A549 (cell line): ENCODE data around the gene CSNK2A1. TPM values are rescaled to one million over a fixed set of nuclear protein-coding genes. Genes with fewer than 3 reads are reported as not detected.
A peak's percentile ranks its signal among the peaks of the same experiment; 100 is the strongest.

Source experiments
- ATAC-seq, 2 experiments: fragments of 200-7000 bp in 1 of 2; fragments of >200 bp in 1 of 2; cut with Nextera tagmentation in 1 of 2; cut with Tn5 transposase in 1 of 2; 3 replicates each; pipeline versions ENCODE4 v1.8.0 to v1.9.1; 2018 to 2020; ENCODE audit warnings: mild to moderate bottlenecking in 1 of 2, moderate library complexity in 1 of 2
- CTCF ChIA-PET: fragments of 300-600 bp; sonication (Branson Sonifier 250); formaldehyde crosslinking; extraction: SDS; loops from one replicate; lab custom pipeline; 2021; ENCODE audit warnings: antibody characterized with exemption, inconsistent platforms; lab: Yijun Ruan, JAX
- POLR2A ChIA-PET: fragments of 350-600 bp; formaldehyde crosslinking; extraction: SDS; loops from one replicate; lab custom pipeline; 2021; ENCODE audit warnings: antibody characterized with exemption, inconsistent platforms; lab: Yijun Ruan, JAX
- DNase-seq, 2 experiments: peaks; one replicate each; pipeline versions ENCODE4 v3.0.0 to v3.0.0-alpha.2; 2011 to 2016; ENCODE audit warnings: low read depth in 1 of 2, low spot score in 1 of 2
- FAIRE-seq: peaks from 2 replicates; lab custom pipeline; 2011; peaks lifted over from hg19 to GRCh38; lab: Jason Lieb, UNC
- H3K27ac ChIP-seq, 2 experiments: fragments of >200 bp; sonication (Bioruptor Twin); formaldehyde crosslinking; 3 replicates each; pipeline ENCODE4 v1.5.1; 2016 to 2017
- H3K4me1 ChIP-seq: fragments of >200 bp; sonication (Bioruptor Twin); formaldehyde crosslinking; 3 replicates; pipeline ENCODE4 v1.6.1; 2016
- H3K4me2 ChIP-seq: fragments of >200 bp; sonication (Bioruptor Twin); formaldehyde crosslinking; 3 replicates; pipeline ENCODE4 v1.6.1; 2016
- H3K4me3 ChIP-seq: fragments of >200 bp; sonication (Bioruptor Twin); formaldehyde crosslinking; 3 replicates; pipeline ENCODE4 v1.5.1; 2016
- H3K9me3 ChIP-seq: fragments of >200 bp; sonication (Bioruptor Twin); formaldehyde crosslinking; 3 replicates; pipeline ENCODE4 v1.6.1; 2016
- BCL3 ChIP-seq: fragments of >200 bp; sonication (Bioruptor Twin); formaldehyde crosslinking; IDR thresholded peaks from 3 replicates; pipeline ENCODE4 v1.6.1; 2016
- CBX8 ChIP-seq: fragments of 200-600 bp; sonication (generic); IDR thresholded peaks from 2 replicates; pipeline ENCODE4 v1.6.1; 2016
- CEBPB ChIP-seq, 2 experiments: fragments of >200 bp in 1 of 2; sonication (Bioruptor Twin) in 1 of 2; formaldehyde crosslinking in 1 of 2; IDR thresholded peaks; 2 replicates each; pipeline ENCODE4 v1.6.1; 2012 to 2016
- CHD2 ChIP-seq: fragments of 150-350 bp; IDR thresholded peaks from 2 replicates; pipeline ENCODE4 v1.6.1; 2014; ENCODE audit warnings: low read length; ENCODE audit not compliant: partially characterized antibody
- ELK1 ChIP-seq: fragments of 150-350 bp; IDR thresholded peaks from 2 replicates; pipeline ENCODE4 v1.6.1; 2014; ENCODE audit warnings: low read depth, mild to moderate bottlenecking, low read length
- FOXS1 ChIP-seq: fragments of 250-450 bp; sonication (Bioruptor Pico); IDR thresholded peaks from 2 replicates; pipeline ENCODE4 v1.5.0; 2020; ENCODE audit warnings: mild to moderate bottlenecking, moderate library complexity
- HOXB5 ChIP-seq: fragments of 250-450 bp; sonication (Bioruptor Pico); IDR thresholded peaks from 2 replicates; pipeline ENCODE4 v1.5.0; 2020; ENCODE audit warnings: mild to moderate bottlenecking, moderate library complexity
- KDM1A ChIP-seq: fragments of 200-600 bp; sonication (generic); IDR thresholded peaks from 2 replicates; pipeline ENCODE4 v1.6.1; 2016; ENCODE audit warnings: low read depth, mild to moderate bottlenecking
- NPAS2 ChIP-seq: fragments of 250-450 bp; sonication (Bioruptor Pico); IDR thresholded peaks from 2 replicates; pipeline ENCODE4 v1.8.0; 2022; ENCODE audit warnings: mild to moderate bottlenecking, moderate library complexity, borderline replicate concordance
- POLR2AphosphoS2 ChIP-seq: conservative IDR thresholded peaks from 2 replicates; pipeline ENCODE4 v1.6.1; 2012; ENCODE audit warnings: low read length, improper control_type of control experiment, inconsistent platforms
- RFX5 ChIP-seq: fragments of 450-650 bp; IDR thresholded peaks from 2 replicates; pipeline ENCODE4 v1.7.1; 2014; ENCODE audit warnings: antibody characterized with exemption, mild to moderate bottlenecking, moderate library complexity
- SMC3 ChIP-seq: fragments of >200 bp; sonication (Bioruptor Twin); formaldehyde crosslinking; IDR thresholded peaks from 3 replicates; pipeline ENCODE4 v1.6.1; 2018; ENCODE audit warnings: inconsistent platforms
- TP53 ChIP-seq: fragments of 250-450 bp; sonication (Bioruptor Pico); IDR thresholded peaks from 2 replicates; pipeline ENCODE4 v1.5.0; 2021; ENCODE audit warnings: mild to moderate bottlenecking, moderate library complexity
- ZC3H11A ChIP-seq: fragments of 450-650 bp; IDR thresholded peaks from 2 replicates; pipeline ENCODE4 v1.6.1; 2014; ENCODE audit warnings: antibody characterized with exemption, mild to moderate bottlenecking
- ZNF302 ChIP-seq: fragments of 250-450 bp; sonication (Bioruptor Pico); IDR thresholded peaks from 2 replicates; pipeline ENCODE4 v1.9.0; 2021; ENCODE audit warnings: inconsistent platforms, mild to moderate bottlenecking, moderate library complexity
- WGBS: methylation state at CpG from one replicate; pipeline ENCODE4 v1.1.6; 2017; ENCODE audit errors: missing lambda C conversion rate; 5-methylcytosine and 5-hydroxymethylcytosine counted together
- polyA plus RNA-seq, 4 experiments: library from polyadenylated mRNA; depleted of rRNA in 3 of 4; stranded (reverse); fragments of >200 nt; fragmentation: RNase III in 1 of 4; extraction: RNeasy Plus Mini Kit Qiagen cat#74134 plus additional on column Dnase treatment in 1 of 4; gene quantifications; 2 replicates in 3 of 4; 3 replicates in 1 of 4; pipeline ENCODE4 v1.2.3, GENCODE V29; 2011 to 2017
- TF ChIP-seq, protein P1 (sequence below): IDR thresholded peaks from 2 replicates; pipeline ENCODE4 v1.6.1; 2012; ENCODE audit warnings: low read depth, borderline replicate concordance

Gene CSNK2A1
- polyA plus RNA-seq, 2 of the 4 experiments (the other 2 are of a cell fraction) = 157 to 306 TPM

DNA sequence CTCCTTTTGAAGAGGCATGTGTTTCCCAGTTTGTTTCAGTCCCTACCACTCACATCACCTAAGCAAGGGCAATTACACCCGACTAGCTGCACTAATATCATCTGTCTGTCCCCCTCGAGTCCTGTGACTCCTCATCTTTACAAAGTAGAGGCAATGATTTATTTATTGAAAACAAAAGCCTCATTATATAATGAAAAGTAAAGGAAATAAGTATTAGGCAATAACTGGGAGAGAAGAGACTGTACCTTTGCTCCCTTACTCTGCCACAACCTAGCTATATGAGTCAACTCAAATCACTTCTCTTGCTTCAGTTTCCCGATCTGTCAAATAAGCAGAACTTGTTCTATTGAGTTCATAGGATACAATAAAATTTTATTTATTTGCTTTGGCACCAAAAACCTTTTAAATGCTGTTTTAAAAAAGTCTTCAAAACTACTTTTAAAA lies 38.9 kb downstream of the CSNK2A1 start:
- Histone ChIP-seq H3K4me3 (no peak overlapping the region), H3K4me2 (no peak overlapping the region), H3K9me3 (no peaks in the 10 kb centered on the region), H3K4me1 (peaks cover 14% of the 10 kb centered on the region), H3K27ac (no peak overlapping the region)
- no peak for ATAC-seq
- FAIRE-seq = no peak
- DNase-seq = no peak
- no peak for TF ChIP-seq HOXB5
- ChIA-PET CTCF (interaction anchor here (1.2 to 1.6 kb wide), 3 partner anchors 9 to 42 kb away, joined by 3 read pairs; no protein-coding TSS in a partner anchor), POLR2A (no interaction called here)
- WGBS = 80% methylated on average over 3 of the region's 3 CpGs

DNA sequence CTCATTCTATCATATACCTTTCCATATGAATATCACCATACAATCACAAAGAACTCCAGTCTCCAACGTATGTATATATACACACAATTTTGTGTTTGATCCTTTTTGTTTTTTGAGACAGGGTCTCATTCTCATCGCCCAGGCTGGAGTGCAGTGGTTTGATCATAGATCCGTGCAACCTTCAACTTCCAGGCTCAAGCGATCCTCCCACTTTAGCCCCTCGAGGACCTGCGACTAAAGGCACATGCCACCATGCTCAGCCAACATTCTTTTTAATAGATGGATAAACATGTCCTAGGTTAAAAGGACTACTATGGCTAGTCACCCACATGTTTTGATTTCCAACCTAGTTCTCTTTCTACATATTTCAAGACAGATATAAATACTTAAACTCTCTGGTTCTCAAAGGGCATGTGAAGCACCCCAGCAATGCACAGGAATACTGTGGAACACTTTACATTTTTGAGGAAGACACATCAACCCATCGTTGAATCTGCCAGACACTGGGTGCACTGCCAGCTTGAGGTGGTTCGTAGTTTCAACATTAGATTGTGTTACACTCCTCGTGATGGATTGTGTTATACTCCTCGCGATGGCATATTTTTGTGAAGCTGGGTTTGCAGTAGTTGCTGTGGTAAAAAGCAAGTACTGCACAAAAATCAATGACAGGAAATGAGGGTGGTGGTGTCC lies 40.4 kb downstream of the CSNK2A1 start:
- ChIA-PET CTCF (interaction anchor here (0.6 to 1.6 kb wide), 6 partner anchors 8 to 236 kb away, joined by 3 to 4 read pairs (median 3); no protein-coding TSS in a partner anchor), POLR2A (no interaction called here)
- no peaks in the 10 kb centered on the region for H3K9me3 ChIP-seq
- no peak overlapping the region for H3K4me2 ChIP-seq
- peak; percentile 91 for FAIRE-seq
- WGBS = 92% methylated on average over 11 of the region's 11 CpGs
- no peak overlapping the region for H3K27ac ChIP-seq
- DNase-seq = no peak
- H3K4me1 ChIP-seq = no peaks in the 10 kb centered on the region
- no peak overlapping the region for H3K4me3 ChIP-seq
- TF ChIP-seq KDM1A (no peak), NPAS2 (CRISPR knock-in tag) (no peak)
- no peak for ATAC-seq

- ATAC-seq = no peak
- FAIRE-seq = no peak
- WGBS = 99% methylated on average over 2 of the region's 2 CpGs
- peaks cover 13% of the 10 kb centered on the region; the same call in 2 of the 3 replicates for H3K4me1 ChIP-seq
- H3K4me2 ChIP-seq = no peak overlapping the region
- TF ChIP-seq, protein P1, sequence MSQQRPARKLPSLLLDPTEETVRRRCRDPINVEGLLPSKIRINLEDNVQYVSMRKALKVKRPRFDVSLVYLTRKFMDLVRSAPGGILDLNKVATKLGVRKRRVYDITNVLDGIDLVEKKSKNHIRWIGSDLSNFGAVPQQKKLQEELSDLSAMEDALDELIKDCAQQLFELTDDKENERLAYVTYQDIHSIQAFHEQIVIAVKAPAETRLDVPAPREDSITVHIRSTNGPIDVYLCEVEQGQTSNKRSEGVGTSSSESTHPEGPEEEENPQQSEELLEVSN = no peak
- TF ChIP-seq ZNF302 (CRISPR knock-in tag) = no peak
- TF ChIP-seq TP53 (CRISPR knock-in tag) = no peak
- no peak for TF ChIP-seq POLR2AphosphoS2
- no peak for TF ChIP-seq CHD2
- no peak for TF ChIP-seq SMC3
- no peak for TF ChIP-seq CEBPB (IDR thresholded peaks at IDR 0.05)
- TF ChIP-seq CBX8 = no peak
- no peak for TF ChIP-seq RFX5
- TF ChIP-seq FOXS1 (CRISPR knock-in tag) = no peak
- TF ChIP-seq BCL3 = no peak
- ChIA-PET CTCF (interaction anchor here (0.7 to 2.3 kb wide), 2 partner anchors 12 to 282 kb away, joined by 3 to 5 read pairs; no protein-coding TSS in a partner anchor), POLR2A (no interaction called here)
- H3K4me3 ChIP-seq = no peak overlapping the region
- H3K27ac ChIP-seq = no peak overlapping the region
- no peaks in the 10 kb centered on the region for H3K9me3 ChIP-seq
- DNase-seq = no peak
These were observed 45.6 kb downstream of the CSNK2A1 start for GRCh38 chr20:497979-498378.

DNA sequence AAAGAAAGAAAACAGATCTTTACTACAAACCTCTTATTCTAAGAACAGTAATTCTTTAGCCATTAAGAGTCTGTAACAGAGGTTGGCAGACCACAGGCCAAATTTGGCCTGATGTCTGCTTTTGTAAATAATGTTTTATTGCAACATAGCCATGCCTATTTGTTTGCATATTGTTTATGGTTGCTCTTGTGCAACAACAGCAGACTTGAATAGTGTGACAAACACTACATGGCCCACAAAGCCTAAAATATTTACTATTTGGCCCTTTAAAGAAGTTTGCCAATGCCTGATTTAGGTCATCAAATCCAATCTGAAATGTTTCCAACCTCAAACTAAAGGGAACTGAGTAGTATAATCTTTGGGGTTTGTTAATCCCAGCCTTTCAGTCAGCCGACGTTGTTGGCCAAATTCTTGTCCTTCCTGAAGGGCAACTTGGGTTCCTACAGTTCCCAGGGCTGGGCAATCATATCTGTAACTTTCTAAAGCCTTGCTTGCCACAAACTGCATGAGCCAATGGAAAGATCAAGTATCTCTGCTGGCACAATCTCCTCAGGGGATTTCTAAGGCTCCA lies 47.4 kb downstream of the CSNK2A1 start:
- Histone ChIP-seq H3K4me1 (peaks cover 13% of the 10 kb centered on the region; the same call in 2 of the 3 replicates), H3K27ac (no peak overlapping the region), H3K4me3 (no peak overlapping the region), H3K9me3 (no peaks in the 10 kb centered on the region), H3K4me2 (no peak overlapping the region; the same call in 2 of the 3 replicates)
- CTCF ChIA-PET = interaction anchor here (0.9 to 2.3 kb wide), 5 partner anchors 10 to 141 kb away, joined by 3 to 9 read pairs (median 5); no protein-coding TSS in a partner anchor
- POLR2A ChIA-PET = no interaction called here
- FAIRE-seq = no peak
- DNase-seq = no peak
- no peak; a peak in 1 of 6 replicates for ATAC-seq
- 85% methylated on average over 2 of the region's 2 CpGs for WGBS
- TF ChIP-seq ELK1 (no peak), ZC3H11A (no peak), CEBPB (IDR thresholded peaks at IDR 0.05) (peak; percentile 80 to 84)
- TF ChIP-seq, all 56 proteins: peak for 1
